Measurements from ENCODE around the gene PACSIN2. TPM values are rescaled to one million over a fixed set of nuclear protein-coding genes. Genes with fewer than 3 reads are reported as not detected.
"Not testable (repeated sequence)": the region's sequence is repeated elsewhere in the genome, so short reads cannot be mapped to it uniquely, and the experiment has no call there.

PACSIN2 gene
- total RNA-seq, 1 donor from 2014 or later, result 49.8 TPM

- TF ChIP-seq, protein P1, sequence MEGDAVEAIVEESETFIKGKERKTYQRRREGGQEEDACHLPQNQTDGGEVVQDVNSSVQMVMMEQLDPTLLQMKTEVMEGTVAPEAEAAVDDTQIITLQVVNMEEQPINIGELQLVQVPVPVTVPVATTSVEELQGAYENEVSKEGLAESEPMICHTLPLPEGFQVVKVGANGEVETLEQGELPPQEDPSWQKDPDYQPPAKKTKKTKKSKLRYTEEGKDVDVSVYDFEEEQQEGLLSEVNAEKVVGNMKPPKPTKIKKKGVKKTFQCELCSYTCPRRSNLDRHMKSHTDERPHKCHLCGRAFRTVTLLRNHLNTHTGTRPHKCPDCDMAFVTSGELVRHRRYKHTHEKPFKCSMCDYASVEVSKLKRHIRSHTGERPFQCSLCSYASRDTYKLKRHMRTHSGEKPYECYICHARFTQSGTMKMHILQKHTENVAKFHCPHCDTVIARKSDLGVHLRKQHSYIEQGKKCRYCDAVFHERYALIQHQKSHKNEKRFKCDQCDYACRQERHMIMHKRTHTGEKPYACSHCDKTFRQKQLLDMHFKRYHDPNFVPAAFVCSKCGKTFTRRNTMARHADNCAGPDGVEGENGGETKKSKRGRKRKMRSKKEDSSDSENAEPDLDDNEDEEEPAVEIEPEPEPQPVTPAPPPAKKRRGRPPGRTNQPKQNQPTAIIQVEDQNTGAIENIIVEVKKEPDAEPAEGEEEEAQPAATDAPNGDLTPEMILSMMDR (IDR thresholded peaks at IDR 0.05; ENCODE audit: insufficient read depth, low read length, severe bottlenecking), result no peak
- no peak for FAIRE-seq
- no peak for DNase-seq (ENCODE audit: low read depth)
- no peak overlapping the region for H3K4me3 ChIP-seq (ENCODE audit: low read depth, low read length)
- no peaks in the 10 kb centered on the region for H3K27me3 ChIP-seq (ENCODE audit: control insufficient read depth, insufficient read depth, low read length)
- no peaks in the 10 kb centered on the region for H3K36me3 ChIP-seq (ENCODE audit: control insufficient read depth, insufficient read depth, low read length)
These were observed 17.3 kb downstream of the PACSIN2 start for GRCh38 chr22:42997582-42998090.

DNA sequence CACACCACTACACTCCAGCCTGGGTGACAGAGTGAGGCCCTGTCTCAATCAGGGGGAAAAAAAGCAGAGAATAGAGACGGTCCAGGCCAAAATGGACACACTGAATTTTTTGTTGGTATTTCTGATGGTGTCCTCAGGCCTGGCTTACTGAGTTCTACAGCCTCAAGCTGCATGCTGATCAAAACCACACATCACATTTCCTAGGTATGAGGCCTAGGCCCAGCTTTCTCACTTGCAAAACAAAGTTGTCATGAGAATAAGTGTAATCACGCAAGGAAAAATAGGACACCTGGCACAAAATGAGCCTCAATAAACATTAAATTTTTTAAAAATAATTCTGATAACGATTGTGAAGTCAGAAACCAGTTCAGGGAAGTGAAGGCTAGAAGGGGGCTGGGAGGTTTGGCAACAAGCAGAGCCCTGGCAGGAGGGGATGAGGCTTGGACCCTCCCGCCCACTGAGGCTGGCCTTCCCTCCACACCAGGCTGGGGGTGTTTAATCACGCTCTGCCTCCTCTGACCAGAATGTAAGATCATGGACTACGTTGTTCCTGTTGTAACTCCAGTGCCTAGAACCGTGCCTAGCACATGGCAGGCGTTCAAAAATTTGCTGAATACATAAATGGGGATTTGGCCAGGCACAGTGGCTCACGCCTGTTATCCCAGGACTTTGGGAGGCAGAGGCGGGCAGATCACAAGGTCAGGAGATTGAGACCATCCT is 18.1 kb downstream of the PACSIN2 start:
- no peak for DNase-seq (ENCODE audit: low read depth)
- peak; percentile 73 for FAIRE-seq
- H3K4me3 ChIP-seq (ENCODE audit: low read depth, low read length), result no peak overlapping the region
- TF ChIP-seq, protein P1 (IDR thresholded peaks at IDR 0.05; ENCODE audit: insufficient read depth, low read length, severe bottlenecking), result no peak
- H3K36me3 ChIP-seq (ENCODE audit: control insufficient read depth, insufficient read depth, low read length), result no peaks in the 10 kb centered on the region
- no peaks in the 10 kb centered on the region for H3K27me3 ChIP-seq (ENCODE audit: control insufficient read depth, insufficient read depth, low read length)

DNA sequence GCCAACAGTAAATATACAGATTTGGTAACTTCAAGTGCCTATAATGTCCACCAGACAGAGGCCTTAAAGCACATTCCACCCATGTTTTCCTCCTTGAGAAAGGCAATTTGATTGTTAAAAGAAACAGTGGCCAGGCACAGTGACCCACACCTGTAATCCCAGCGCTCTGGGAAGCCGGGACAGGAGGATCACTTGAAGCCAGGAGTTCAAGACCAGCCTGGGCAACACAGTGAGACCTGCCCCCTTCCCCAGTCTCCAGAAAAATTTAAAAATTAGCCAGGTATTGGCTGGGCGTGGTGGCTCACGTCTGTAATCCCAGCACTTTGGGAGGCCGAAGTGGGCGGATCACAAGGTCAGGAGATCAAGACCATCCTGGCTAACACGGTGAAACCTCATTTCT is 19.3 kb downstream of the PACSIN2 start:
- H3K36me3 ChIP-seq (ENCODE audit: control insufficient read depth, insufficient read depth, low read length); FAIRE-seq: not testable (repeated sequence)

DNA sequence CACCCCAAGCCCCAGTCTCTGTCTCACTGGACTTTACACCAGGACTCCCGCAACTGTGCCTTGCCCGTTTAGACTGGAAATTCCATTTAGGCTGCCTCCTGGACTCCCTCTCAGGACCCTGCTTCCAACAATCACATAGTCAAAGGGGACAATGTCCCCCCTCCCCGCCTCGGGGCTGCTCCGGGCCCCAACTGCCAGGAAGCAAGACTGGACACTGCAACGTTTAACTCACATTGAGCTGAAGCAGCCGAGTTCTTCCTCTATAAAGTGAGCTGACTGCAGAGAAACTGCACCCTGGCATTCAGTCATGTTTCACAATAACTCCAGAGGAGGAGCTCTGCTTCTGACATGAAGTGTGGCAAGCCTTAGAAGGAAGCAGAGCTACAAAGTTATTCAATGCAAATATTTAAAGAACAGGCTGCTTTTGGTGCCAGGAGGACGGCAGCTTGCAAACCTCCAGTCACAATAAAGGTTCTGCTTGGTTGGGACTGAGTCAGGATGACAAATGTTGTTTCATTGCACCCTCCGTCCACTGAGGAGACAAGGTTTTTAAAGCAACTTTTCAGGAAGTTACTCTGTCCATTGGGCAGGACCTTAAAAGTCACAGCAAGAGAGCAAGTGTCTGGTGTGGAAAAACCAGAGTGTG is 19.9 kb downstream of the PACSIN2 start:
- Histone ChIP-seq H3K36me3 (ENCODE audit: control insufficient read depth, insufficient read depth, low read length) (no peaks in the 10 kb centered on the region), H3K27me3 (ENCODE audit: control insufficient read depth, insufficient read depth, low read length) (no peaks in the 10 kb centered on the region), H3K4me3 (ENCODE audit: low read depth, low read length) (peak overlapping the region; percentile 31)
- FAIRE-seq (peak; percentile 99), DNase-seq (ENCODE audit: low read depth) (peak; percentile 98)
- TF ChIP-seq, protein P1 (IDR thresholded peaks at IDR 0.05; ENCODE audit: insufficient read depth, low read length, severe bottlenecking), result no peak

More for the DNA sequence above, 19.3 kb downstream of the PACSIN2 start:
- H3K4me3 ChIP-seq (ENCODE audit: low read depth, low read length); H3K27me3 ChIP-seq (ENCODE audit: control insufficient read depth, insufficient read depth, low read length); DNase-seq (ENCODE audit: low read depth): not testable (repeated sequence)

DNA sequence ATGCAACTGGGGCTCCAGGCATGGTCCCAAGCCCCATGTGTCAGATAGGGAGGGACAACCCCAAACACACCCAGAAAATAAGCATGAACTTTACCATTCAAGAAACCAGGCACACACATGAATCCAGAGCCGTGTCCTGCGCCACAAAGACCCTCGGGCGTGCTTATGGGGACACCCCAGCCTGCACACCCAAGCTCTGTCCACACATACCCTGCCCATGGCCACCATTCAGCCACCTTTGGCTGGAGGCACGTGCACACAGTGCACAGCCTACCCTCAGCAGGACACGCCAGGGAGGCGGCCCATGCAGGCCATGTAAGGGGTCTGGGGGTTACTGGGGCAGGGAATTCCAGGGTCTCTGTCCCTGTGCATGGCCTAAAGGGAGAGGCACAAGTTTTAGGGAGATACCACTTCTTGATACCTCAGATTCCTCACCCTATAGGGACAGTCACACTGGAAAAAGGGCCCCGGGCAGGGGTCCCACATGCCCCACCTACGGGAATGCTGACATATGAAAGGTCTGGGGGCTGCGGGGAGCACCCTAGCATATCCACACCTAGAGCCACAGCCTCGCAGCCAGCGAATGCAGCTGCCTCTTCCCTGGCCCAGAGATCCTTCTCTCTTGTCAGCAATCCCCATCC is 20.6 kb downstream of the PACSIN2 start:
- DNase-seq (ENCODE audit: low read depth) (no peak), FAIRE-seq (no peak)
- Histone ChIP-seq H3K4me3 (ENCODE audit: low read depth, low read length) (peak overlapping the region; percentile 31), H3K36me3 (ENCODE audit: control insufficient read depth, insufficient read depth, low read length) (no peaks in the 10 kb centered on the region), H3K27me3 (ENCODE audit: control insufficient read depth, insufficient read depth, low read length) (no peaks in the 10 kb centered on the region)
- TF ChIP-seq, protein P1 (IDR thresholded peaks at IDR 0.05; ENCODE audit: insufficient read depth, low read length, severe bottlenecking), result no peak

DNA sequence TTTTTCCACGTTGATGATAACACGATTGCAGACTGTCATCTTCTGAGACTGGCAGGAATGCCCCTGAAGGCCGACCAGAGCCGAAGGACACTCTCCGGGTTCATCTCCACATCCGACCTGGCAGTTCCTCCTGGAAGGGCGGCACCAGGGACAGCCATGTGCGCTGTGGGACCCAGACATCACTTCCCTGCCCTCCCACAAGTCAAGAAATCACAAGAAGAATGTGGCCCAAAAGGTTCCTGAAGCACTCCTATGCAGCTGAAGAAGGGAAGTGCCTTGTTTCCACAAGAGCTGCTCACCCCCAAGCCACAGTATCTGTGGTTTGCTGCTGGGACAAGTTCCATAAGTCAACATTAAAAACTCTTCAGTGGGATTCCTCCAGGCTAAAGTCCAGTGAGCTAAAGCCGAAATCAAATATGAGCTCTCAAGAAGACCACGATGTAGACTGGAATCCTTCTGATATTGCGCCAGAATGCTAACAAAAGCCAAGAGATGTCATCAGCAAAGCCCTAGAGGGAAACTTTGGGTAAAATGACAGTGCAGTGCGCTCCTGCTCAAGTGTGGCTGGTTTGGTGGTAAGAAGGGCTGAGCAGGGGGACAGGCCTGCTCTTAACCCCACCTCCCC is 21.2 kb downstream of the PACSIN2 start:
- no peaks in the 10 kb centered on the region for H3K36me3 ChIP-seq (ENCODE audit: control insufficient read depth, insufficient read depth, low read length)
- DNase-seq (ENCODE audit: low read depth), result peak; percentile 42
- peak; percentile 82 for FAIRE-seq
- H3K4me3 ChIP-seq (ENCODE audit: low read depth, low read length), result no peak overlapping the region
- TF ChIP-seq, protein P1 (IDR thresholded peaks at IDR 0.05; ENCODE audit: insufficient read depth, low read length, severe bottlenecking), result no peak
- H3K27me3 ChIP-seq (ENCODE audit: control insufficient read depth, insufficient read depth, low read length), result no peaks in the 10 kb centered on the region

Data from bronchial epithelial cell (primary cell).